NT2/D1 (cell line): ENCODE measurements around the gene FRMPD4.

ENCODE experiments used
- SUZ12 ChIP-seq: IDR thresholded peaks from 2 replicates; pipeline ENCODE4 v1.6.1; 2011; ENCODE audit not compliant: insufficient read length, insufficient read depth; ENCODE audit errors: extremely low read depth
- YY1 ChIP-seq: IDR thresholded peaks from 2 replicates; pipeline ENCODE4 v1.6.1; 2011; ENCODE audit not compliant: insufficient read length, insufficient read depth
- ZNF274 ChIP-seq: IDR thresholded peaks from 2 replicates; pipeline ENCODE4 v1.6.1; 2011; ENCODE audit warnings: mild to moderate bottlenecking, low read depth, low read length

GRCh38 chrX:12227412-12228041 lies 89.3 kb downstream of the FRMPD4 start:
- TF ChIP-seq ZNF274, result no peak
- TF ChIP-seq SUZ12, result no peak
- TF ChIP-seq YY1, result no peak
